GM21381 (cell line): ENCODE results near the gene RBM4B.

Source experiments
- ATAC-seq: cut with Tn5 transposase; IDR thresholded peaks from one replicate; pipeline ENCODE4 v1.9.1; 2021; ENCODE audit warnings: mild to moderate bottlenecking, moderate library complexity; ENCODE audit not compliant: unreplicated experiment

RBM4B gene

GRCh38 chr11:66688561-66689534 is 11.2 kb upstream of the RBM4B start:
- ATAC-seq: no peak

- no peak for ATAC-seq
Measured at GRCh38 chr11:66687831-66688281, 10.2 kb upstream of the RBM4B start.

GRCh38 chr11:66686801-66687750 is 9.4 kb upstream of the RBM4B start:
- ATAC-seq: no peak

- no peak for ATAC-seq
Measured at GRCh38 chr11:66686100-66686785, 8.6 kb upstream of the RBM4B start.

GRCh38 chr11:66685276-66686099 is 7.8 kb upstream of the RBM4B start:
- ATAC-seq: no peak

- ATAC-seq: no peak
Measured at GRCh38 chr11:66684635-66685034, 6.9 kb upstream of the RBM4B start.

- ATAC-seq: no peak
Measured at GRCh38 chr11:66683877-66684276, 6.2 kb upstream of the RBM4B start.

- ATAC-seq: no peak
Measured at GRCh38 chr11:66680966-66681645, 3.4 kb upstream of the RBM4B start.

GRCh38 chr11:66676931-66677598 is 622 bp downstream of the RBM4B start:
- ATAC-seq: no peak

GRCh38 chr11:66676282-66676919 is 1.3 kb downstream of the RBM4B start:
- no peak for ATAC-seq

- no peak for ATAC-seq
Measured at GRCh38 chr11:66674964-66675602, 2.6 kb downstream of the RBM4B start.

- ATAC-seq: no peak
Measured at GRCh38 chr11:66670816-66671215, 6.9 kb downstream of the RBM4B start.

GRCh38 chr11:66665369-66665768 is 12.3 kb downstream of the RBM4B start:
- ATAC-seq: no peak

GRCh38 chr11:66663741-66664296 is 13.9 kb downstream of the RBM4B start:
- ATAC-seq: no peak

GRCh38 chr11:66659763-66660162 is 17.9 kb downstream of the RBM4B start:
- ATAC-seq: no peak

- ATAC-seq: no peak
Measured at GRCh38 chr11:66653123-66653522, 24.6 kb downstream of the RBM4B start.

GRCh38 chr11:66652651-66653050 is 25.0 kb downstream of the RBM4B start:
- no peak for ATAC-seq

GRCh38 chr11:66651016-66651415 is 26.7 kb downstream of the RBM4B start:
- no peak for ATAC-seq
